H9 (cell line): Measurements from ENCODE around the gene GGTLC2. TPM values are rescaled to one million over a fixed set of nuclear protein-coding genes. Genes with fewer than 3 reads are reported as not detected.

Experiments used
- DNase-seq: peaks from one replicate; pipeline ENCODE4 v3.0.0-alpha.2; 2017
- H2AFZ ChIP-seq: one replicate; pipeline ENCODE4 v1.6.1; 2013; ENCODE audit warnings: mild to moderate bottlenecking, low read length, control low read depth, moderate library complexity
- H2AK5ac ChIP-seq: 2 replicates; pipeline ENCODE4 v1.6.1; 2013; ENCODE audit warnings: low read length, control low read depth, mixed read lengths; ENCODE audit not compliant: insufficient read length
- H2BK120ac ChIP-seq: one replicate; pipeline ENCODE4 v1.6.1; 2013; ENCODE audit warnings: low read depth, mild to moderate bottlenecking, low read length, control low read depth, inconsistent platforms; ENCODE audit not compliant: poor library complexity, severe bottlenecking
- H2BK12ac ChIP-seq: 2 replicates; pipeline ENCODE4 v1.6.1; 2013; ENCODE audit warnings: low read length, control low read depth, mixed read lengths, low read depth; ENCODE audit not compliant: insufficient read length
- H2BK15ac ChIP-seq: 2 replicates; pipeline ENCODE4 v1.6.1; 2013; ENCODE audit warnings: low read depth, low read length, control low read depth
- H2BK20ac ChIP-seq: one replicate; pipeline ENCODE4 v1.6.1; 2013; ENCODE audit warnings: low read depth, mild to moderate bottlenecking, low read length, control low read depth, inconsistent platforms; ENCODE audit not compliant: poor library complexity, severe bottlenecking
- H2BK5ac ChIP-seq: 2 replicates; pipeline ENCODE4 v1.6.1; 2013; ENCODE audit warnings: low read length, control low read depth, mixed read lengths; ENCODE audit not compliant: insufficient read length
- H3K14ac ChIP-seq: 2 replicates; pipeline ENCODE4 v1.6.1; 2013; ENCODE audit warnings: low read length, control low read depth; ENCODE audit not compliant: insufficient read depth
- H3K18ac ChIP-seq: 2 replicates; pipeline ENCODE4 v1.6.1; 2013; ENCODE audit warnings: low read depth, mild to moderate bottlenecking, mixed read lengths, low read length, control low read depth; ENCODE audit not compliant: insufficient read length
- H3K23ac ChIP-seq: 2 replicates; pipeline ENCODE4 v1.6.1; 2013; ENCODE audit warnings: low read length, control low read depth, mixed read lengths, low read depth; ENCODE audit not compliant: insufficient read length
- H3K23me2 ChIP-seq: 2 replicates; pipeline ENCODE4 v1.6.1; 2013; ENCODE audit warnings: low read depth, mild to moderate bottlenecking, mixed read lengths, low read length, control low read depth; ENCODE audit not compliant: insufficient read length, poor library complexity, severe bottlenecking
- H3K27ac ChIP-seq: 2 replicates; pipeline ENCODE4 v1.5.1; 2013; ENCODE audit warnings: low read length, control low read depth, mixed read lengths, low read depth; ENCODE audit not compliant: insufficient read length
- H3K27me3 ChIP-seq: 2 replicates; pipeline ENCODE4 v1.6.1; 2013; ENCODE audit warnings: low read length, control low read depth, inconsistent platforms; ENCODE audit not compliant: insufficient read depth
- H3K4ac ChIP-seq: 2 replicates; pipeline ENCODE4 v1.6.1; 2013; ENCODE audit warnings: low read depth, mild to moderate bottlenecking, control low read depth, inconsistent platforms, low read length, moderate library complexity
- H3K4me1 ChIP-seq: 2 replicates; pipeline ENCODE4 v1.6.1; 2013; ENCODE audit warnings: low read length, control low read depth, inconsistent platforms; ENCODE audit not compliant: insufficient read depth
- H3K4me2 ChIP-seq: 2 replicates; pipeline ENCODE4 v1.6.1; 2013; ENCODE audit warnings: low read length, control low read depth, mixed read lengths; ENCODE audit not compliant: insufficient read length, insufficient read depth
- H3K56ac ChIP-seq: 2 replicates; pipeline ENCODE4 v1.6.1; 2013; ENCODE audit warnings: low read depth, mild to moderate bottlenecking, mixed read lengths, low read length, control low read depth; ENCODE audit not compliant: insufficient read length
- H3K79me1 ChIP-seq: 2 replicates; pipeline ENCODE4 v1.6.1; 2013; ENCODE audit warnings: low read depth, mild to moderate bottlenecking, moderate library complexity, low read length, control low read depth, inconsistent platforms; ENCODE audit not compliant: insufficient read depth, poor library complexity, severe bottlenecking
- H3K79me2 ChIP-seq: 2 replicates; pipeline ENCODE4 v1.6.1; 2013; ENCODE audit warnings: low read length, control low read depth, inconsistent platforms; ENCODE audit not compliant: insufficient read depth
- H3K9ac ChIP-seq: 2 replicates; pipeline ENCODE4 v1.6.1; 2013; ENCODE audit warnings: low read length, control low read depth, mixed read lengths; ENCODE audit not compliant: insufficient read length; ENCODE audit errors: extremely low read depth
- H3K9me3 ChIP-seq: one replicate; pipeline ENCODE4 v1.6.1; 2013; ENCODE audit warnings: low read depth, low read length, inconsistent platforms; ENCODE audit not compliant: control insufficient read depth
- H3T11ph ChIP-seq: one replicate; pipeline ENCODE4 v1.6.1; 2013; ENCODE audit warnings: mild to moderate bottlenecking, low read length, control low read depth, inconsistent platforms
- H4K20me1 ChIP-seq: one replicate; pipeline ENCODE4 v1.6.1; 2013; ENCODE audit not compliant: control insufficient read depth, insufficient read length, insufficient read depth
- H4K5ac ChIP-seq: 2 replicates; pipeline ENCODE4 v1.6.1; 2013; ENCODE audit warnings: low read depth, mild to moderate bottlenecking, mixed read lengths, low read length, control low read depth; ENCODE audit not compliant: insufficient read length
- H4K8ac ChIP-seq: replicated peaks from 2 replicates; pipeline ENCODE4 v1.6.1; 2013; ENCODE audit warnings: low read length, control low read depth, mixed read lengths, low read depth; ENCODE audit not compliant: insufficient read length
- H4K91ac ChIP-seq: 2 replicates; pipeline ENCODE4 v1.6.1; 2013; ENCODE audit warnings: low read depth, mild to moderate bottlenecking, moderate library complexity, mixed read lengths, low read length, control low read depth; ENCODE audit not compliant: insufficient read length
- H3K27ac Mint-ChIP-seq, 3 experiments: 2 replicates in 2 of 3; 3 replicates in 1 of 3; pipeline ENCODE4 v1.8.0; 2020 to 2021; ENCODE audit warnings: mixed read lengths in 3 of 3, mild to moderate bottlenecking in 1 of 3, moderate library complexity in 1 of 3
- H3K27me3 Mint-ChIP-seq: 2 replicates; pipeline ENCODE4 v1.8.0; 2021; ENCODE audit warnings: low read depth, mild to moderate bottlenecking, moderate library complexity, mixed read lengths
- H3K36me3 Mint-ChIP-seq, 3 experiments: 2 replicates in 2 of 3; 3 replicates in 1 of 3; pipeline ENCODE4 v1.8.0; 2020 to 2021; ENCODE audit warnings: low read depth in 3 of 3, mixed read lengths in 3 of 3; ENCODE audit not compliant: insufficient read depth in 1 of 3
- H3K4me1 Mint-ChIP-seq, 2 experiments: 2 replicates each; pipeline ENCODE4 v1.8.0; 2020; ENCODE audit warnings: mixed read lengths in 2 of 2
- H3K4me3 Mint-ChIP-seq, 2 experiments: 2 replicates in 1 of 2; 3 replicates in 1 of 2; pipeline ENCODE4 v1.8.0; 2020 to 2021; ENCODE audit warnings: mild to moderate bottlenecking in 2 of 2, mixed read lengths in 2 of 2, moderate library complexity in 1 of 2
- H3K9me3 Mint-ChIP-seq, 2 experiments: 2 replicates in 1 of 2; 3 replicates in 1 of 2; pipeline ENCODE4 v1.8.0; 2020; ENCODE audit warnings: mild to moderate bottlenecking in 2 of 2, mixed read lengths in 2 of 2, moderate library complexity in 1 of 2
- CTCF ChIP-seq: fragments of 200-600 bp; sonication (generic); conservative IDR thresholded peaks from 3 replicates; pipeline ENCODE4 v1.8.0; 2021; ENCODE audit warnings: antibody characterized with exemption, mild to moderate bottlenecking
- WGBS: extraction: QIAGEN DNeasy Blood & Tissue Kit; methylation state at CpG from one replicate; pipeline ENCODE4 v1.1.7; 2013; ENCODE audit warnings: missing lambda C conversion rate, low lambda C conversion rate, mixed read lengths; ENCODE audit not compliant: insufficient read length; ENCODE audit errors: extremely low coverage; 5-methylcytosine and 5-hydroxymethylcytosine counted together
- total RNA-seq: library from RNA; stranded (reverse); gene quantifications from 2 replicates; pipeline ENCODE4 v1.2.1, GENCODE V29; 2021

The GGTLC2 gene
- total RNA-seq, 1 experiment from 2014 or later = not detected

- H3K4me1 ChIP-seq = no peaks in the 10 kb centered on the region
- H2BK15ac ChIP-seq = no peak overlapping the region
- H3K9me3 ChIP-seq = no peaks in the 10 kb centered on the region
- no peak overlapping the region for H2BK20ac ChIP-seq
- H2BK12ac ChIP-seq = no peak overlapping the region
- no peak overlapping the region for H2AK5ac ChIP-seq
- H3T11ph ChIP-seq = no peak overlapping the region
- H3K23ac ChIP-seq = no peak overlapping the region
- H3K79me2 ChIP-seq = no peaks in the 10 kb centered on the region
- no peak overlapping the region for H3K4ac ChIP-seq
- H4K5ac ChIP-seq = no peak overlapping the region
- no peak overlapping the region for H3K56ac ChIP-seq
- no peak overlapping the region for H3K9ac ChIP-seq
- no peak overlapping the region for H3K27ac ChIP-seq
- no peaks in the 10 kb centered on the region for H3K79me1 ChIP-seq
- no peak overlapping the region for H2BK120ac ChIP-seq
- peaks cover 18% of the 10 kb centered on the region for H3K27me3 ChIP-seq
- Mint-ChIP-seq H3K27ac (no peak overlapping the region), H3K36me3 (no peaks in the 10 kb centered on the region; a peak in 1 of 7 replicates), H3K9me3 (peaks cover 9 to 15% of the 10 kb centered on the region in 2 experiments), H3K4me3 (no peak overlapping the region), H3K27me3 (peaks cover 100% of the 10 kb centered on the region), H3K4me1 (peaks cover 4 to 14% of the 10 kb centered on the region in 2 experiments; a peak in 3 of 4 replicates)
- no peak overlapping the region for H3K4me2 ChIP-seq
- H2BK5ac ChIP-seq = no peak overlapping the region
- no peak overlapping the region for H4K91ac ChIP-seq
- WGBS = no CpG with 5 or more reads among the region's 2 CpGs
- TF ChIP-seq CTCF = no peak
- H2AFZ ChIP-seq = no peak overlapping the region
- no peak overlapping the region for H4K8ac ChIP-seq
- no peak overlapping the region for H3K18ac ChIP-seq
- no peak overlapping the region for H3K14ac ChIP-seq
- no peak for DNase-seq
- no peaks in the 10 kb centered on the region for H4K20me1 ChIP-seq
- no peaks in the 10 kb centered on the region for H3K23me2 ChIP-seq
Observed at GRCh38 chr22:22669093-22669492, 24.7 kb downstream of the GGTLC2 start.
